ENCODE results near the gene OXLD1. TPM values are rescaled to one million over a fixed set of nuclear protein-coding genes. Genes with fewer than 3 reads are reported as not detected.
A peak's percentile ranks its signal among the peaks of the same experiment; 100 is the strongest.

OXLD1 gene
- total RNA-seq (2021; ENCODE audit: unreplicated experiment) (42.8 TPM), Bru-seq, nascent RNA (percentile 90 among the genes with signal in this experiment), BruChase-seq, experiment 1, labeled RNA remaining after a 2-hour chase (percentile 82 among the genes with signal in this experiment), BruChase-seq, experiment 2, labeled RNA remaining after a 6-hour chase (percentile 82 among the genes with signal in this experiment)
- polyA plus RNA-seq (2012; ENCODE audit: insufficient read length), result 49.4 TPM
- long read RNA-seq, transcript OXLD1-201 (2 exons, 620 nt), result minor isoform, 7 of 51 reads
- long read RNA-seq, transcript OXLD1-206 (1 exons, 1,600 nt), result major isoform, 40 of 51 reads
- long read RNA-seq, partial matches to known transcripts, result 0 of 51 reads
- long read RNA-seq, other reads (novel, unspliced or antisense), result 1 of 51 reads

- ChIA-PET POLR2A (interaction anchor here (1.1 kb wide), 1 partner anchor 17 kb away, joined by 3 read pairs; the partner anchor contains the start of genes ARL16 and HGS), CTCF (no interaction called here)
- Histone ChIP-seq H3K27ac (ENCODE audit: low read length) (peak within 1 kb of the TSS; percentile 99), H3K4me3 (ENCODE audit: low read depth in 2 of 2, low read length in 2 of 2) (peak within 1 kb of the TSS; percentile 86 to 88), H3K36me3 (ENCODE audit: control insufficient read depth, insufficient read depth, low read length) (no peaks in the 10 kb centered on the region; the same call in 1 of the 2 replicates), H3K4me1 (ENCODE audit: control insufficient read depth, insufficient read depth, low read length) (peaks cover 21% of the 10 kb centered on the region), H3K27me3 (ENCODE audit: control insufficient read depth, insufficient read depth, low read length) (no peaks in the 10 kb centered on the region), H3K9me3 (ENCODE audit: control insufficient read depth, insufficient read depth, low read depth, low read length) (no peaks in the 10 kb centered on the region)
- TF ChIP-seq SIN3A (IDR thresholded peaks at IDR 0.05; ENCODE audit: borderline replicate concordance, insufficient read depth, low read depth, low read length) (peak; percentile 88; the same call in 1 of the 2 replicates), REST (IDR thresholded peaks at IDR 0.05; ENCODE audit: insufficient read depth in 1 of 2, low read depth in 2 of 2, low read length in 1 of 2) (peak in 1 of 2 experiments; percentile 57; a peak in 1 of 4 replicates), POLR2AphosphoS5 (IDR thresholded peaks at IDR 0.05; ENCODE audit: low read depth, low read length) (peak; percentile 95), TCF7L2 (IDR thresholded peaks at IDR 0.05; ENCODE audit: low read depth, low read length) (peak; percentile 59; the same call in 1 of the 2 replicates)
- TF ChIP-seq, protein P1, sequence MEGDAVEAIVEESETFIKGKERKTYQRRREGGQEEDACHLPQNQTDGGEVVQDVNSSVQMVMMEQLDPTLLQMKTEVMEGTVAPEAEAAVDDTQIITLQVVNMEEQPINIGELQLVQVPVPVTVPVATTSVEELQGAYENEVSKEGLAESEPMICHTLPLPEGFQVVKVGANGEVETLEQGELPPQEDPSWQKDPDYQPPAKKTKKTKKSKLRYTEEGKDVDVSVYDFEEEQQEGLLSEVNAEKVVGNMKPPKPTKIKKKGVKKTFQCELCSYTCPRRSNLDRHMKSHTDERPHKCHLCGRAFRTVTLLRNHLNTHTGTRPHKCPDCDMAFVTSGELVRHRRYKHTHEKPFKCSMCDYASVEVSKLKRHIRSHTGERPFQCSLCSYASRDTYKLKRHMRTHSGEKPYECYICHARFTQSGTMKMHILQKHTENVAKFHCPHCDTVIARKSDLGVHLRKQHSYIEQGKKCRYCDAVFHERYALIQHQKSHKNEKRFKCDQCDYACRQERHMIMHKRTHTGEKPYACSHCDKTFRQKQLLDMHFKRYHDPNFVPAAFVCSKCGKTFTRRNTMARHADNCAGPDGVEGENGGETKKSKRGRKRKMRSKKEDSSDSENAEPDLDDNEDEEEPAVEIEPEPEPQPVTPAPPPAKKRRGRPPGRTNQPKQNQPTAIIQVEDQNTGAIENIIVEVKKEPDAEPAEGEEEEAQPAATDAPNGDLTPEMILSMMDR (IDR thresholded peaks at IDR 0.05), result no peak
- ATAC-seq, result peak; percentile 98
- peak; percentile 60 for DNase-seq (ENCODE audit: low read depth, low spot score)
- BruUV-seq (replicated peaks), result no TSS peak
- intact Hi-C loops (cut with micrococcal nuclease; ENCODE audit: unreplicated experiment) (loop anchor here (5.0 kb wide), 1 partner anchor 34 kb away; no protein-coding TSS in a partner anchor), in situ Hi-C loops (cut with HindIII; ENCODE audit: low pct_unique_long_range_greater_than_20kb, low sequenced_read_pairs) (no loop called here)
These were observed at the start of gene OXLD1, which contains the start of gene CCDC137 for GRCh38 chr17:81666342-81667191. TSS of gene OXLD1 (minus strand) at chr17:81666605. CDS start at chr17:81666577, 28 bp downstream. TSS of gene CCDC137 (plus strand) at chr17:81666737. CDS start at chr17:81666767, 30 bp downstream.

DNA sequence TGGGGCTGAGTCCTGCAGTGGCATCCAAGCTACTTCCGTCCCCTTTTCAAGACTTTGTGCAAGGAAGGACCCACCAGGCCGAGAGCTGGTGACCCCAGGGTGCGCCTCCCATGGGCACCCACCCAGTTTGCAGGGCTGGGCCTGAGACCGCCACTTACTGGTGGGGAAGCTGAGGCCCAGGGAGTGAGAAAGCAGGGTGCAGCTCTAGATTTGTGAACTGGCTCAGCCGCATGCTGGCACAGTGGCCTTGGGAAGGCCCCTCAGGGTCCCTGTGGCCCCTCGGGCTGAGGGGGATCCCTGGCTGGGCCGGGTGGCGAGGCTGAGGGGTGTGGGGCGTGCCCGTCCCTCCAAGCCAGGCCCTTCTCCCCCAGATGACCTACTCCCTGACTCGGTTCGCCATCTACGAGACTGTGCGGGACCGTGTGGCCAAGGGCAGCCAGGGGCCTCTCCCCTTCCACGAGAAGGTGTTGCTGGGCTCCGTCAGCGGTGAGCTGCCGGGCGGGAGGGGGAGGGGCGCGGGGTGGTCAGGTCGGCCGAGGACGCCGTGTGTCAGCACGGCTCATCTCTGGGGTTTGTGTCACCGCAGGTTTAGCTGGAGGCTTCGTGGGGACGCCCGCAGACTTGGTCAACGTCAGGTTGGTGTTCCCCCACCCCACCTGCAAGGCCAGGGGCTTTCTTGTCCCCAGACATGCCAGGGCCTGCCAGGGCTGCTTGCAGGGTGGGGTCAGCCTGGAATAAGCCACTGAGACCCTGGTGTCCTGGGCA is 48.9 kb upstream of the OXLD1 start:
- Histone ChIP-seq H3K27ac (ENCODE audit: low read length) (no peak overlapping the region), H3K9me3 (ENCODE audit: control insufficient read depth, insufficient read depth, low read depth, low read length) (no peaks in the 10 kb centered on the region), H3K27me3 (ENCODE audit: control insufficient read depth, insufficient read depth, low read length) (no peaks in the 10 kb centered on the region), H3K36me3 (ENCODE audit: control insufficient read depth, insufficient read depth, low read length) (peaks cover 3% of the 10 kb centered on the region; the same call in 1 of the 2 replicates), H3K4me1 (ENCODE audit: control insufficient read depth, insufficient read depth, low read length) (peaks cover 28% of the 10 kb centered on the region), H3K4me3 (ENCODE audit: low read depth in 2 of 2, low read length in 2 of 2) (no peak overlapping the region)
- intact Hi-C loops (cut with micrococcal nuclease; ENCODE audit: unreplicated experiment), result no loop called here
- BruUV-seq (replicated peaks), result no TSS peak
- ChIA-PET CTCF (no interaction called here), POLR2A (interaction anchor here (0.6 kb wide), 1 partner anchor 297 kb away, joined by 3 read pairs; no protein-coding TSS in a partner anchor)
- ATAC-seq, result no peak
- in situ Hi-C loops (cut with HindIII; ENCODE audit: low pct_unique_long_range_greater_than_20kb, low sequenced_read_pairs), result no loop called here
- no peak for DNase-seq (ENCODE audit: low read depth, low spot score)
- TF ChIP-seq, protein P1 (IDR thresholded peaks at IDR 0.05), result no peak
- no peak for TF ChIP-seq POLR2AphosphoS5 (IDR thresholded peaks at IDR 0.05; ENCODE audit: low read depth, low read length)
- no peak for TF ChIP-seq REST (IDR thresholded peaks at IDR 0.05; ENCODE audit: insufficient read depth in 1 of 2, low read depth in 2 of 2, low read length in 1 of 2)
- TF ChIP-seq TCF7L2 (IDR thresholded peaks at IDR 0.05; ENCODE audit: low read depth, low read length), result no peak
- TF ChIP-seq SIN3A (IDR thresholded peaks at IDR 0.05; ENCODE audit: borderline replicate concordance, insufficient read depth, low read depth, low read length), result no peak

All from Panc1 (cell line).